PC-3 (cell line): ENCODE results near the gene LMX1A. TPM values are rescaled to one million over a fixed set of nuclear protein-coding genes. Genes with fewer than 3 reads are reported as not detected.

Experiments used
- ATAC-seq: fragments of 200-7000 bp; cut with Tn5 transposase; 2 replicates; pipeline ENCODE4 v1.9.1; 2020; ENCODE audit warnings: mild to moderate bottlenecking, moderate library complexity
- BruUV-seq: library from RNA; stranded (reverse); fragments of 400-500 nt; replicated peaks from 2 replicates; lab custom pipeline; 2021; lab: Mats Ljungman, UMichigan
- CTCF ChIA-PET: fragments of 300-600 bp; sonication (Branson Sonifier 250); formaldehyde crosslinking; loops from one replicate; lab custom pipeline; 2022; ENCODE audit warnings: antibody characterized with exemption; lab: Charles Lee
- POLR2A ChIA-PET: fragments of 300-600 bp; sonication (Branson Sonifier 250); formaldehyde crosslinking; loops from one replicate; lab custom pipeline; 2022; ENCODE audit warnings: antibody characterized with exemption; ENCODE audit not compliant: unreplicated experiment; lab: Charles Lee
- DNase-seq: peaks from one replicate; pipeline ENCODE4 v3.0.0-alpha.2; 2015
- H2AFZ ChIP-seq: fragments of 300-600 bp; sonication (generic); 2 replicates; pipeline ENCODE4 v1.6.0; 2016; ENCODE audit warnings: antibody characterized with exemption, low read length
- H3F3A ChIP-seq: fragments of 300-600 bp; sonication (generic); one replicate; pipeline ENCODE4 v1.6.0; 2017; ENCODE audit warnings: antibody characterized with exemption, low read length, control low read depth, mild to moderate bottlenecking; ENCODE audit not compliant: unreplicated experiment
- H3K27ac ChIP-seq: fragments of 300-600 bp; sonication (generic); 2 replicates; pipeline ENCODE4 v1.5.1; 2016; ENCODE audit warnings: mild to moderate bottlenecking, low read length
- H3K27me3 ChIP-seq: fragments of 300-600 bp; sonication (generic); 2 replicates; pipeline ENCODE4 v1.6.1; 2016; ENCODE audit warnings: low read length, mixed read lengths
- H3K36me3 ChIP-seq: fragments of 300-600 bp; sonication (generic); 2 replicates; pipeline ENCODE4 v1.6.1; 2016; ENCODE audit warnings: low read depth, mixed run types, low read length, mixed read lengths
- H3K4me1 ChIP-seq: fragments of 300-600 bp; sonication (generic); 2 replicates; pipeline ENCODE4 v1.5.1; 2016; ENCODE audit warnings: low read length; ENCODE audit not compliant: insufficient read depth
- H3K4me2 ChIP-seq: fragments of 300-600 bp; sonication (generic); 2 replicates; pipeline ENCODE4 v1.6.0; 2016; ENCODE audit warnings: low read length
- H3K4me3 ChIP-seq: fragments of 300-600 bp; sonication (generic); 2 replicates; pipeline ENCODE4 v1.5.1; 2016; ENCODE audit warnings: mild to moderate bottlenecking, low read length, mixed read lengths
- H3K79me2 ChIP-seq: fragments of 300-600 bp; sonication (generic); 2 replicates; pipeline ENCODE4 v1.6.1; 2017; ENCODE audit warnings: low read length, mixed read lengths
- H3K9ac ChIP-seq: fragments of 300-600 bp; sonication (generic); 2 replicates; pipeline ENCODE4 v1.6.0; 2016; ENCODE audit warnings: mild to moderate bottlenecking, low read length
- H3K9me2 ChIP-seq: fragments of 300-600 bp; sonication (generic); replicated peaks from 2 replicates; pipeline ENCODE4 v1.6.1; 2016; ENCODE audit warnings: mixed run types, low read length, mixed read lengths
- H3K9me3 ChIP-seq: fragments of 300-600 bp; sonication (generic); 2 replicates; pipeline ENCODE4 v1.6.1; 2016; ENCODE audit warnings: low read length, mixed read lengths
- H4K20me1 ChIP-seq: fragments of 300-600 bp; sonication (generic); 2 replicates; pipeline ENCODE4 v1.6.1; 2016; ENCODE audit warnings: low read length, mixed read lengths
- EZH2 ChIP-seq: fragments of 300-600 bp; sonication (generic); IDR thresholded peaks from one replicate; pipeline ENCODE4 v1.6.1; 2017; ENCODE audit warnings: antibody characterized with exemption, mild to moderate bottlenecking, low read length; ENCODE audit not compliant: unreplicated experiment
- EZH2phosphoT487 ChIP-seq: fragments of 300-600 bp; sonication (generic); IDR thresholded peaks from 2 replicates; pipeline ENCODE4 v1.6.1; 2018; ENCODE audit warnings: mild to moderate bottlenecking, antibody characterized with exemption, low read length, borderline replicate concordance
- intact Hi-C: fragments of 100-400 bp; cut with micrococcal nuclease; formaldehyde crosslinking; loops from 2 replicates; pipeline ENCODE4 v1.9.0; 2023
- total RNA-seq: library from RNA; depleted of rRNA; stranded (reverse); fragments of >200 nt; gene quantifications from 2 replicates; pipeline ENCODE4 v1.2.3, GENCODE V29; 2014
- TF ChIP-seq, protein P1 (sequence below): fragments of 300-600 bp; sonication (generic); conservative IDR thresholded peaks from 2 replicates; pipeline ENCODE4 v1.5.1; 2017; ENCODE audit warnings: antibody characterized with exemption, low read depth, mild to moderate bottlenecking, low read length

LMX1A gene
- total RNA-seq, 1 experiment from 2014 or later: not detected

DNA sequence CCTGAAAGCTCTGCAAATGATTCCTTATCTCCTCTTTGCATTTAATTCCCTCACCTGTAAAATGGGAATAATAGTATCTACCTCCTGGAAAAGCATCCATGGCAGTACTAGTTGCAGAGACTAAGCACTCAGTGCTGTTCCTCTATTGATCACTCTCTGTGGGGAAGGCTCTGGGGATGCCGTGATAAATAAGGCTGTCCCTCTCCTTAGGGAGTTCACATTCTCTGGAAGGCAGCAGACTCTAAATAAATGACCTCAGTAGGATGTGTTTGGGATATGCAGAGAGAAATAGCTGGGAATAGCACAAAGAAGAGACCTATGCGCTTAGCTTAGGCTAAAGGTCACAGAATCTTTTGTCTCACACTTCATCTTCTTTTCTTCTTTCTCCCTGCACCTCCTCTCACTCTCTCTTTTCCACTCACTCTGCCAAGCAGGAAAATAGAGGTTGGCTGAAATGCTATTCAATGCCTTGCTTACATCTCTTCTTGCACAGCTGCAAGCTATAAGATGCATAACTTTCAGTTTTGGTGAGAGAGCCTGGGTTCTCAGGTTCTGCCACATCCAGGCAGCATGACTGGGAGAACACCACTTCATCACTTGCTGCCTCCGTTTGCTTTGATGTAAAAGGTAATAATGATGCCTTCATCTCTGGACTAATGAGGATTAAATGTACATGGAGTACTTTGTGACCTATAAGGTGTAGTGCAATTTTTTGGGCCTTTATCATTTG lies 101.5 kb downstream of the LMX1A start:
- no peak overlapping the region for H3K9ac ChIP-seq
- TF ChIP-seq EZH2 (no peak), EZH2phosphoT487 (no peak)
- TF ChIP-seq, protein P1, sequence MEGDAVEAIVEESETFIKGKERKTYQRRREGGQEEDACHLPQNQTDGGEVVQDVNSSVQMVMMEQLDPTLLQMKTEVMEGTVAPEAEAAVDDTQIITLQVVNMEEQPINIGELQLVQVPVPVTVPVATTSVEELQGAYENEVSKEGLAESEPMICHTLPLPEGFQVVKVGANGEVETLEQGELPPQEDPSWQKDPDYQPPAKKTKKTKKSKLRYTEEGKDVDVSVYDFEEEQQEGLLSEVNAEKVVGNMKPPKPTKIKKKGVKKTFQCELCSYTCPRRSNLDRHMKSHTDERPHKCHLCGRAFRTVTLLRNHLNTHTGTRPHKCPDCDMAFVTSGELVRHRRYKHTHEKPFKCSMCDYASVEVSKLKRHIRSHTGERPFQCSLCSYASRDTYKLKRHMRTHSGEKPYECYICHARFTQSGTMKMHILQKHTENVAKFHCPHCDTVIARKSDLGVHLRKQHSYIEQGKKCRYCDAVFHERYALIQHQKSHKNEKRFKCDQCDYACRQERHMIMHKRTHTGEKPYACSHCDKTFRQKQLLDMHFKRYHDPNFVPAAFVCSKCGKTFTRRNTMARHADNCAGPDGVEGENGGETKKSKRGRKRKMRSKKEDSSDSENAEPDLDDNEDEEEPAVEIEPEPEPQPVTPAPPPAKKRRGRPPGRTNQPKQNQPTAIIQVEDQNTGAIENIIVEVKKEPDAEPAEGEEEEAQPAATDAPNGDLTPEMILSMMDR: no peak
- ATAC-seq: no peak
- intact Hi-C loops: no loop called here
- BruUV-seq: no TSS peak
- peaks cover 12% of the 10 kb centered on the region; the same call in 1 of the 2 replicates for H3K27me3 ChIP-seq
- POLR2A ChIA-PET: no interaction called here
- no peaks in the 10 kb centered on the region for H3K9me3 ChIP-seq
- CTCF ChIA-PET: no interaction called here
- no peak overlapping the region for H3K27ac ChIP-seq
- no peak overlapping the region for H2AFZ ChIP-seq
- H3K4me3 ChIP-seq: no peak overlapping the region
- H3K79me2 ChIP-seq: no peaks in the 10 kb centered on the region
- H3K9me2 ChIP-seq: no peaks in the 10 kb centered on the region
- H3K4me2 ChIP-seq: no peak overlapping the region
- no peaks in the 10 kb centered on the region for H3K36me3 ChIP-seq
- no peaks in the 10 kb centered on the region for H3F3A ChIP-seq
- no peaks in the 10 kb centered on the region for H4K20me1 ChIP-seq
- DNase-seq: no peak
- 0 out of 2 replicates have a peak, but pooled peaks cover 5% of the 10 kb centered on the region for H3K4me1 ChIP-seq

DNA sequence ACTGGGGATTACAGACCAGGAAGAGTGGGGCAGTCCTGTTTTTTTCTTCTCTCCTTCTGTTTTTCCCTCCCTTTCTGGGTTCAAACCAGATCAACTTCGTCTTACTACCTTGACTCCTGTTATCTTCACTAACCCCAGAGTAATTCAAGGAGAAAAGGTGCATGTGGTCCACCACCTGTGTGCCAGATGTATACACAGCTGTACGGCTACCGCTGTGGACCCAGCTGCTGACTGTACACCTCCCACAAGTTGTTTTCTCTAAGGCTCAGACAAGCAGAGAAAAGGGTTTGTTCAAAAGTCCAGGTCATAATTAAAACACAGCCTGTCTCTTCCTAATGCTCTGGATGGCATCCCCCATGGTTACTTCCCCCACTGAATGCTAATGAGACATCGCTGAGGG lies 102.1 kb downstream of the LMX1A start:
- H3K27me3 ChIP-seq: peaks cover 12% of the 10 kb centered on the region; the same call in 1 of the 2 replicates
- no peak overlapping the region for H3K27ac ChIP-seq
- H3K9ac ChIP-seq: no peak overlapping the region
- H3K9me2 ChIP-seq: no peaks in the 10 kb centered on the region
- H3K79me2 ChIP-seq: no peaks in the 10 kb centered on the region
- H3K9me3 ChIP-seq: no peaks in the 10 kb centered on the region
- no peak for DNase-seq
- BruUV-seq: no TSS peak
- no peak overlapping the region for H3K4me2 ChIP-seq
- TF ChIP-seq EZH2phosphoT487: no peak
- TF ChIP-seq, protein P1: no peak
- TF ChIP-seq EZH2: no peak
- H3K36me3 ChIP-seq: no peaks in the 10 kb centered on the region
- intact Hi-C loops: no loop called here
- ChIA-PET CTCF (no interaction called here), POLR2A (no interaction called here)
- H3K4me3 ChIP-seq: no peak overlapping the region
- no peaks in the 10 kb centered on the region for H3F3A ChIP-seq
- no peak for ATAC-seq
- H2AFZ ChIP-seq: no peak overlapping the region
- no peaks in the 10 kb centered on the region for H4K20me1 ChIP-seq
- H3K4me1 ChIP-seq: 0 out of 2 replicates have a peak, but pooled peaks cover under 1% of the 10 kb centered on the region

DNA sequence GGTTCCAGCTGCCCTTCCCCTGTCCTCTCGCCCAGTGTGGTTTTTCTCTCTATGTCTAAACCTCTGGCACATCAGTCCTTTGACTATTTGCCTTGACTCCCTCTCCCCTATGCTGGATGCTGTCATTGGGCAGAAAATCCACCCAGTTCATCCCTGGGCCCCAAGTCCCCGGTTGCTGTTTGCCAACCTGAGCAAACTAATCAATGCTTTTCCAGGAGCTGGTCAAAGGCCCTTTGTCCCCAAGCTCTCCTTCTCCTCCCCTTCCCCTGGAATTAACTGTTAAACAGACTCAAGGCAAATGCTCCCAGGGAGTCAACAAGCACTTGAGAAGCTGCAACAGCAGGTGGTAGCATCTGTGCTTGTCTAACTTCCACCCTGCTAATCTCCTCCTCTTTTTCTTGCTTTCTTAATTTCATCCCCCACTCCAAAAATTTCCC lies 102.7 kb downstream of the LMX1A start:
- ChIA-PET CTCF (no interaction called here), POLR2A (no interaction called here)
- no peaks in the 10 kb centered on the region for H3K9me2 ChIP-seq
- no peak overlapping the region for H3K4me3 ChIP-seq
- no peaks in the 10 kb centered on the region for H3K9me3 ChIP-seq
- H3K36me3 ChIP-seq: no peaks in the 10 kb centered on the region
- no peaks in the 10 kb centered on the region for H3F3A ChIP-seq
- ATAC-seq (no peak), DNase-seq (no peak)
- no peaks in the 10 kb centered on the region for H4K20me1 ChIP-seq
- TF ChIP-seq EZH2 (no peak), EZH2phosphoT487 (no peak)
- TF ChIP-seq, protein P1: no peak
- H3K4me2 ChIP-seq: no peak overlapping the region
- H2AFZ ChIP-seq: no peak overlapping the region
- no peaks in the 10 kb centered on the region for H3K4me1 ChIP-seq
- no peak overlapping the region for H3K9ac ChIP-seq
- BruUV-seq: no TSS peak
- H3K27me3 ChIP-seq: peaks cover 12% of the 10 kb centered on the region; the same call in 1 of the 2 replicates
- H3K27ac ChIP-seq: no peak overlapping the region
- intact Hi-C loops: no loop called here
- no peaks in the 10 kb centered on the region for H3K79me2 ChIP-seq
